Endothelial cell of umbilical vein (primary cell): ENCODE data around the gene AMBP. TPM values are rescaled to one million over a fixed set of nuclear protein-coding genes. Genes with fewer than 3 reads are reported as not detected.

Experiments
- BruUV-seq: library from RNA; stranded (reverse); fragments of 400-500 nt; replicated peaks from 2 replicates; lab custom pipeline; 2021; lab: Mats Ljungman, UMichigan
- CTCF ChIA-PET: fragments of 300-600, 350-600 bp; sonication (Branson Sonifier 250); formaldehyde crosslinking; loops from one replicate; lab custom pipeline; 2021; ENCODE audit warnings: antibody characterized with exemption, inconsistent platforms; lab: Charles Lee
- POLR2A ChIA-PET: fragments of 300-600, 350-600 bp; sonication (Branson Sonifier 250); formaldehyde crosslinking; loops from one replicate; lab custom pipeline; 2021; ENCODE audit warnings: antibody characterized with exemption, inconsistent platforms; lab: Charles Lee
- DNase-seq: peaks from one replicate; pipeline ENCODE4 v3.0.0-alpha.2; 2011; ENCODE audit warnings: low read depth, low spot score
- FAIRE-seq: peaks from 2 replicates; lab custom pipeline; 2011; peaks lifted over from hg19 to GRCh38; lab: Jason Lieb, UNC
- H2AFZ ChIP-seq: 2 replicates; pipeline ENCODE4 v1.6.0; 2012; ENCODE audit warnings: low read depth, low read length, control low read depth, inconsistent platforms
- H3K27ac ChIP-seq: 2 replicates; pipeline ENCODE4 v1.5.1; 2011; ENCODE audit warnings: low read depth, mild to moderate bottlenecking, control low read depth, low read length, moderate library complexity; ENCODE audit not compliant: insufficient read depth
- H3K27me3 ChIP-seq, 2 experiments: 2 replicates each; pipeline versions ENCODE4 v1.6.0 to v1.6.1; 2011; ENCODE audit warnings: low read length in 2 of 2, mixed read lengths in 1 of 2; ENCODE audit not compliant: control insufficient read depth in 2 of 2, insufficient read depth in 2 of 2
- H3K36me3 ChIP-seq, 2 experiments: 2 replicates in 1 of 2; 3 replicates in 1 of 2; pipeline ENCODE4 v1.5.1; 2011; ENCODE audit warnings: low read length in 2 of 2, mild to moderate bottlenecking in 1 of 2, moderate library complexity in 1 of 2; ENCODE audit not compliant: control insufficient read depth in 2 of 2, insufficient read depth in 2 of 2; ENCODE audit errors: extremely low read depth in 1 of 2
- H3K4me1 ChIP-seq: 3 replicates; pipeline ENCODE4 v1.5.1; 2011; ENCODE audit warnings: mild to moderate bottlenecking, low read length; ENCODE audit not compliant: control insufficient read depth, insufficient read depth; ENCODE audit errors: extremely low read depth
- H3K4me2 ChIP-seq: 2 replicates; pipeline ENCODE4 v1.6.1; 2011; ENCODE audit warnings: low read length, control low read depth, mixed read lengths; ENCODE audit not compliant: insufficient read depth
- H3K4me3 ChIP-seq, 3 experiments: fragments of 200-600 bp in 1 of 3; sonication (generic), shearing (Covaris generic) in 1 of 3; replicated peaks in 1 of 3; 2 replicates each; pipeline ENCODE4 v1.5.1; 2011 to 2016; ENCODE audit warnings: control low read depth in 3 of 3, low read length in 3 of 3, mild to moderate bottlenecking in 2 of 3, inconsistent platforms in 1 of 3, low read depth in 1 of 3, moderate library complexity in 1 of 3; ENCODE audit not compliant: insufficient read depth in 1 of 3
- H3K79me2 ChIP-seq: 2 replicates; pipeline ENCODE4 v1.6.0; 2012; ENCODE audit warnings: low read length, inconsistent platforms; ENCODE audit not compliant: control insufficient read depth, insufficient read depth
- H3K9ac ChIP-seq: replicated peaks from 2 replicates; pipeline ENCODE3; 2011; ENCODE audit warnings: low read length, control low read depth; ENCODE audit not compliant: insufficient read depth; ENCODE audit errors: extremely low read depth
- H3K9me1 ChIP-seq: replicated peaks from 3 replicates; pipeline ENCODE4 v1.6.0; 2011; ENCODE audit warnings: mild to moderate bottlenecking, low read length; ENCODE audit not compliant: control insufficient read depth, insufficient read depth; ENCODE audit errors: extremely low read depth
- H3K9me3 ChIP-seq: replicated peaks from 2 replicates; pipeline ENCODE4 v1.5.1; 2012; ENCODE audit warnings: low read length, inconsistent platforms; ENCODE audit not compliant: control insufficient read depth, insufficient read depth
- H4K20me1 ChIP-seq: replicated peaks from 2 replicates; pipeline ENCODE3; 2011; ENCODE audit warnings: mild to moderate bottlenecking, low read length; ENCODE audit not compliant: control insufficient read depth, insufficient read depth; ENCODE audit errors: extremely low read depth
- CTCF ChIP-seq, 2 donors: IDR thresholded peaks; 1 replicate in 1 of 2; 2 replicates in 1 of 2; pipeline ENCODE4 v1.5.1; 2011; ENCODE audit warnings: low read length in 2 of 2, mild to moderate bottlenecking in 2 of 2, moderate library complexity in 2 of 2, control low read depth in 1 of 2, inconsistent platforms in 1 of 2, low read depth in 1 of 2; ENCODE audit not compliant: insufficient read depth in 1 of 2; ENCODE audit errors: extremely low read depth in 1 of 2
- EZH2 ChIP-seq: IDR thresholded peaks from 2 replicates; pipeline ENCODE4 v1.6.1; 2012; ENCODE audit warnings: borderline replicate concordance, low read depth, mild to moderate bottlenecking, moderate library complexity, low read length, inconsistent platforms; ENCODE audit not compliant: severe bottlenecking
- FOS ChIP-seq: IDR thresholded peaks from 2 replicates; pipeline ENCODE4 v1.6.1; 2011; ENCODE audit warnings: mild to moderate bottlenecking, low read length, moderate library complexity, borderline replicate concordance; ENCODE audit not compliant: insufficient read depth
- GATA2 ChIP-seq: IDR thresholded peaks from 2 replicates; pipeline ENCODE4 v1.7.0; 2011; ENCODE audit warnings: low read depth, mild to moderate bottlenecking, moderate library complexity, mixed read lengths, low read length; ENCODE audit not compliant: insufficient read length, insufficient read depth
- JUN ChIP-seq: IDR thresholded peaks from 2 replicates; pipeline ENCODE4 v1.6.1; 2011; ENCODE audit warnings: borderline replicate concordance, low read depth; ENCODE audit not compliant: insufficient read length, insufficient read depth
- MYC ChIP-seq: IDR thresholded peaks from one replicate; pipeline ENCODE4 v1.6.1; 2011; ENCODE audit warnings: mild to moderate bottlenecking, low read depth, low read length
- POLR2A ChIP-seq: IDR thresholded peaks from 2 replicates; pipeline ENCODE4 v1.6.1; 2012; ENCODE audit warnings: low read depth, mild to moderate bottlenecking, control low read depth, low read length
- POLR2AphosphoS5 ChIP-seq: IDR thresholded peaks from 2 replicates; pipeline ENCODE4 v1.6.1; 2012; ENCODE audit warnings: low read depth, mild to moderate bottlenecking, control low read depth, low read length, moderate library complexity; ENCODE audit not compliant: insufficient read depth
- dilution Hi-C: fragments of 300-500 bp; cut with MboI; formaldehyde crosslinking; loops from one replicate; pipeline ENCODE4 v1.15.0; 2019; ENCODE audit warnings: low sequenced_read_pairs; ENCODE audit not compliant: extremely low pct_ligation_motif_present
- intact Hi-C: fragments of 100-400 bp; cut with micrococcal nuclease; formaldehyde crosslinking; loops from one replicate; pipeline ENCODE4 v1.10.0; 2022
- polyA plus RNA-seq, 4 experiments: library from polyadenylated mRNA; depleted of rRNA in 3 of 4; stranded (reverse) in 3 of 4; unstranded in 1 of 4; fragments of >200 nt; gene quantifications; 2 replicates each; pipeline versions ENCODE4 v1.2.1 to v1.2.3, GENCODE V29; 2011 to 2012; ENCODE audit warnings: missing spikeins in 1 of 4
- total RNA-seq: library from RNA; stranded (reverse); gene quantifications from 2 replicates; pipeline ENCODE4 v1.2.3, GENCODE V29; 2021
- TF ChIP-seq, protein P1 (sequence below): IDR thresholded peaks from 2 replicates; pipeline ENCODE4 v1.6.1; 2011; ENCODE audit not compliant: insufficient read depth, insufficient read length

The AMBP gene
- total and polyA plus RNA-seq, 2 donors (not counting 3 experiments of a cell fraction or from before 2014, with no cell fraction given): not detected

DNA sequence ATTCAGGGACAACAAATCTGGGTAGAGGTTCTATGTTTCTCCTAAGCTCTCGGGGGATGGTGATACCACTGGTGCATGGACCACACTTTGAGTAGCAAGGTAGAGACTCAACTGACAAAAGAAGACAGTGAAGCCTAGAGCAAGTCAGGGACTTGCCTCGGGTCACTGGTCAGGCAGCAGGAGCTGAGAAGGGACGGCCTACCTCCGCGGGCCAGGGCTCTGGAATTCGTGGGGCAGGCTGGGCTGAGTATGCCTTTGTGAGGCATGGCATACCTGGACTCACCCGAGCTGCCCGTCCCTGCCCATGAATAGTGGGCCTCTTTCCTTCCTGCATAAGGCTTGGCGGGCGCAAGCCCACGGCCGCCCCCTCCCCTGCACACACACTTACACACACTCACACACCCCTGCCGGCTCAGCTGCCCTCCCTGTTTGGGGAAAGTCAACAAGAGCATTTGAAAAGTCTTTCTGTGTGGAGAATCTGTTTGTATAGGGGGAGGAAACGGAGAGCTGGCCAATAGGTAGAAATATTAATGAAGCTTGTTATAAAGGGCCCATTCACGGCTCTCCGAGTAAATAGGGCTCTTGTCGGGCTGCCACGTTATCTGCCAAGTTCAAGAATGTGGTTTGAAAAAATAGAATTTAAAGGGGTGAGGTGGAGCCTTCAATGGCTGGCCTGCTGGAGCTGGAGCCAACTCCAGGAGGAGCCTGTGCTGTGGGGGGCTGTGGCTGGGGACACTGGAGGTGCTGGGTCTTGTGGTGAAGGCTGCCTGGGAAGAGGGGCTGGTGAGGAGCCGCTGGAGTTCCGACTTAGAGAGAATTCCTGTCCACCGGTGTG lies 40.1 kb upstream of the AMBP start:
- BruUV-seq: no TSS peak
- Histone ChIP-seq H3K9me3 (no peaks in the 10 kb centered on the region), H3K9me1 (no peaks in the 10 kb centered on the region), H3K79me2 (no peaks in the 10 kb centered on the region), H3K27ac (no peak overlapping the region), H3K36me3 (no peaks in the 10 kb centered on the region), H4K20me1 (no peaks in the 10 kb centered on the region), H2AFZ (no peak overlapping the region), H3K4me2 (no peak overlapping the region), H3K27me3 (peaks cover 30 to 46% of the 10 kb centered on the region in 2 experiments), H3K9ac (no peak overlapping the region), H3K4me1 (no peaks in the 10 kb centered on the region), H3K4me3 (no peak overlapping the region)
- DNase-seq: no peak
- no peak for TF ChIP-seq FOS
- TF ChIP-seq JUN: no peak
- no peak for TF ChIP-seq GATA2
- TF ChIP-seq, protein P1, sequence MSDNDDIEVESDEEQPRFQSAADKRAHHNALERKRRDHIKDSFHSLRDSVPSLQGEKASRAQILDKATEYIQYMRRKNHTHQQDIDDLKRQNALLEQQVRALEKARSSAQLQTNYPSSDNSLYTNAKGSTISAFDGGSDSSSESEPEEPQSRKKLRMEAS: no peak
- TF ChIP-seq POLR2AphosphoS5: no peak
- TF ChIP-seq POLR2A: no peak
- no peak for TF ChIP-seq EZH2
- TF ChIP-seq MYC: no peak
- TF ChIP-seq CTCF (IDR thresholded peaks at IDR 0.05; ENCODE audit: extremely low read depth in 1 of 2, insufficient read depth in 1 of 2, low read depth in 1 of 2, low read length in 2 of 2): no peak
- dilution Hi-C loops: no loop called here
- ChIA-PET POLR2A (no interaction called here), CTCF (interaction anchor here (0.7 to 5.1 kb wide), 3 partner anchors 10 to 172 kb away, joined by 5 to 41 read pairs (median 7); no protein-coding TSS in a partner anchor)
- no peak for FAIRE-seq
- intact Hi-C loops: no loop called here
